ENCODE measurements around the gene MED4.

Gene MED4

GRCh38 chr13:48097793-48098192 lies 2.9 kb upstream of the MED4 start:
- H3K4me3 ChIP-seq (ENCODE audit: low read length) = no peak overlapping the region
- no peak overlapping the region for H3K27ac ChIP-seq (ENCODE audit: low read length)
- 0 out of 2 replicates have a peak, but pooled peaks cover 5% of the 10 kb centered on the region for H3K4me1 ChIP-seq (ENCODE audit: low read length)
- H3K9me3 ChIP-seq (replicated peaks; ENCODE audit: insufficient read depth, low read length) = no peaks in the 10 kb centered on the region
- H3K9ac ChIP-seq (ENCODE audit: low read length) = no peak overlapping the region
- no peak overlapping the region for H3K4me2 ChIP-seq (ENCODE audit: low read depth, low read length)
- H4K20me1 ChIP-seq (ENCODE audit: insufficient read depth, low read length) = no peaks in the 10 kb centered on the region
- no peak for TF ChIP-seq EZH2 (optimal IDR thresholded peaks at IDR 0.05; ENCODE audit: low read depth, low read length)
- TF ChIP-seq EZH2phosphoT487 (IDR thresholded peaks at IDR 0.05; ENCODE audit: low read length) = no peak
- TF ChIP-seq CTCF (IDR thresholded peaks at IDR 0.05; ENCODE audit: low read length) = no peak
- H3K9me2 ChIP-seq (replicated peaks; ENCODE audit: insufficient read depth, low read length) = no peaks in the 10 kb centered on the region
- peaks cover 22% of the 10 kb centered on the region for H3K79me2 ChIP-seq (ENCODE audit: low read length)
- no peaks in the 10 kb centered on the region for H3K27me3 ChIP-seq (replicated peaks; ENCODE audit: insufficient read depth, low read length)
- H3F3A ChIP-seq (ENCODE audit: insufficient read depth, low read length) = no peaks in the 10 kb centered on the region
- H3K36me3 ChIP-seq (replicated peaks; ENCODE audit: insufficient read depth, low read length) = no peaks in the 10 kb centered on the region
- H2AFZ ChIP-seq (ENCODE audit: low read length) = no peak overlapping the region
- DNase-seq = no peak

GRCh38 chr13:48096670-48097069 lies 1.8 kb upstream of the MED4 start:
- Histone ChIP-seq H3K9ac (ENCODE audit: low read length) (no peak overlapping the region), H3K9me2 (replicated peaks; ENCODE audit: insufficient read depth, low read length) (no peaks in the 10 kb centered on the region), H3K9me3 (replicated peaks; ENCODE audit: insufficient read depth, low read length) (no peaks in the 10 kb centered on the region), H3K27ac (ENCODE audit: low read length) (no peak overlapping the region), H3K4me1 (ENCODE audit: low read length) (0 out of 2 replicates have a peak, but pooled peaks cover 5% of the 10 kb centered on the region), H3K27me3 (replicated peaks; ENCODE audit: insufficient read depth, low read length) (no peaks in the 10 kb centered on the region), H2AFZ (ENCODE audit: low read length) (0 out of 2 replicates have a peak overlapping the region, but pooled peaks have one; percentile 8), H3K4me2 (ENCODE audit: low read depth, low read length) (no peak overlapping the region), H3K36me3 (replicated peaks; ENCODE audit: insufficient read depth, low read length) (no peaks in the 10 kb centered on the region), H3F3A (ENCODE audit: insufficient read depth, low read length) (no peaks in the 10 kb centered on the region), H3K79me2 (ENCODE audit: low read length) (peaks cover 33% of the 10 kb centered on the region), H3K4me3 (ENCODE audit: low read length) (no peak overlapping the region), H4K20me1 (ENCODE audit: insufficient read depth, low read length) (no peaks in the 10 kb centered on the region)
- no peak for DNase-seq
- no peak for TF ChIP-seq EZH2 (optimal IDR thresholded peaks at IDR 0.05; ENCODE audit: low read depth, low read length)
- no peak for TF ChIP-seq EZH2phosphoT487 (IDR thresholded peaks at IDR 0.05; ENCODE audit: low read length)
- no peak for TF ChIP-seq CTCF (IDR thresholded peaks at IDR 0.05; ENCODE audit: low read length)

- no peak for TF ChIP-seq EZH2phosphoT487 (IDR thresholded peaks at IDR 0.05; ENCODE audit: low read length)
- TF ChIP-seq CTCF (IDR thresholded peaks at IDR 0.05; ENCODE audit: low read length) = no peak
- TF ChIP-seq EZH2 (optimal IDR thresholded peaks at IDR 0.05; ENCODE audit: low read depth, low read length) = no peak
- Histone ChIP-seq H3K27me3 (replicated peaks; ENCODE audit: insufficient read depth, low read length) (no peaks in the 10 kb centered on the region), H3K4me3 (ENCODE audit: low read length) (peak overlapping the region; percentile 83), H3K79me2 (ENCODE audit: low read length) (peaks cover 56% of the 10 kb centered on the region), H3K9me2 (replicated peaks; ENCODE audit: insufficient read depth, low read length) (no peaks in the 10 kb centered on the region), H3K4me1 (ENCODE audit: low read length) (0 out of 2 replicates have a peak, but pooled peaks cover 5% of the 10 kb centered on the region), H4K20me1 (ENCODE audit: insufficient read depth, low read length) (peaks cover 3% of the 10 kb centered on the region; the same call in 1 of the 2 replicates), H3K9ac (ENCODE audit: low read length) (peak overlapping the region; percentile 89), H3K9me3 (replicated peaks; ENCODE audit: insufficient read depth, low read length) (no peaks in the 10 kb centered on the region), H2AFZ (ENCODE audit: low read length) (peak overlapping the region; percentile 31; the same call in 1 of the 2 replicates), H3K36me3 (replicated peaks; ENCODE audit: insufficient read depth, low read length) (no peaks in the 10 kb centered on the region), H3K27ac (ENCODE audit: low read length) (peak overlapping the region; percentile 25; the same call in 1 of the 2 replicates), H3K4me2 (ENCODE audit: low read depth, low read length) (peak overlapping the region; percentile 86), H3F3A (ENCODE audit: insufficient read depth, low read length) (no peaks in the 10 kb centered on the region)
- DNase-seq = no peak
Observed at GRCh38 chr13:48094404-48094780, 512 bp downstream of the MED4 start.

Measured in MM.1S (cell line).